H9 (cell line): ENCODE data around the gene PGA4. TPM values are rescaled to one million over a fixed set of nuclear protein-coding genes. Genes with fewer than 3 reads are reported as not detected.
"Not testable (repeated sequence)": the region's sequence is repeated elsewhere in the genome, so short reads cannot be mapped to it uniquely, and the experiment has no call there.

ENCODE experiments used
- DNase-seq: peaks from one replicate; pipeline ENCODE4 v3.0.0-alpha.2; 2017
- H2AFZ ChIP-seq: one replicate; pipeline ENCODE4 v1.6.1; 2013; ENCODE audit warnings: mild to moderate bottlenecking, low read length, control low read depth, moderate library complexity
- H2AK5ac ChIP-seq: 2 replicates; pipeline ENCODE4 v1.6.1; 2013; ENCODE audit warnings: low read length, control low read depth, mixed read lengths; ENCODE audit not compliant: insufficient read length
- H2BK120ac ChIP-seq: one replicate; pipeline ENCODE4 v1.6.1; 2013; ENCODE audit warnings: low read depth, mild to moderate bottlenecking, low read length, control low read depth, inconsistent platforms; ENCODE audit not compliant: poor library complexity, severe bottlenecking
- H2BK12ac ChIP-seq: 2 replicates; pipeline ENCODE4 v1.6.1; 2013; ENCODE audit warnings: low read length, control low read depth, mixed read lengths, low read depth; ENCODE audit not compliant: insufficient read length
- H2BK15ac ChIP-seq: 2 replicates; pipeline ENCODE4 v1.6.1; 2013; ENCODE audit warnings: low read depth, low read length, control low read depth
- H2BK20ac ChIP-seq: one replicate; pipeline ENCODE4 v1.6.1; 2013; ENCODE audit warnings: low read depth, mild to moderate bottlenecking, low read length, control low read depth, inconsistent platforms; ENCODE audit not compliant: poor library complexity, severe bottlenecking
- H2BK5ac ChIP-seq: 2 replicates; pipeline ENCODE4 v1.6.1; 2013; ENCODE audit warnings: low read length, control low read depth, mixed read lengths; ENCODE audit not compliant: insufficient read length
- H3K14ac ChIP-seq: 2 replicates; pipeline ENCODE4 v1.6.1; 2013; ENCODE audit warnings: low read length, control low read depth; ENCODE audit not compliant: insufficient read depth
- H3K18ac ChIP-seq: 2 replicates; pipeline ENCODE4 v1.6.1; 2013; ENCODE audit warnings: low read depth, mild to moderate bottlenecking, mixed read lengths, low read length, control low read depth; ENCODE audit not compliant: insufficient read length
- H3K23ac ChIP-seq: 2 replicates; pipeline ENCODE4 v1.6.1; 2013; ENCODE audit warnings: low read length, control low read depth, mixed read lengths, low read depth; ENCODE audit not compliant: insufficient read length
- H3K23me2 ChIP-seq: 2 replicates; pipeline ENCODE4 v1.6.1; 2013; ENCODE audit warnings: low read depth, mild to moderate bottlenecking, mixed read lengths, low read length, control low read depth; ENCODE audit not compliant: insufficient read length, poor library complexity, severe bottlenecking
- H3K27ac ChIP-seq: 2 replicates; pipeline ENCODE4 v1.5.1; 2013; ENCODE audit warnings: low read length, control low read depth, mixed read lengths, low read depth; ENCODE audit not compliant: insufficient read length
- H3K27me3 ChIP-seq: 2 replicates; pipeline ENCODE4 v1.6.1; 2013; ENCODE audit warnings: low read length, control low read depth, inconsistent platforms; ENCODE audit not compliant: insufficient read depth
- H3K4ac ChIP-seq: 2 replicates; pipeline ENCODE4 v1.6.1; 2013; ENCODE audit warnings: low read depth, mild to moderate bottlenecking, control low read depth, inconsistent platforms, low read length, moderate library complexity
- H3K4me1 ChIP-seq: 2 replicates; pipeline ENCODE4 v1.6.1; 2013; ENCODE audit warnings: low read length, control low read depth, inconsistent platforms; ENCODE audit not compliant: insufficient read depth
- H3K4me2 ChIP-seq: 2 replicates; pipeline ENCODE4 v1.6.1; 2013; ENCODE audit warnings: low read length, control low read depth, mixed read lengths; ENCODE audit not compliant: insufficient read length, insufficient read depth
- H3K56ac ChIP-seq: 2 replicates; pipeline ENCODE4 v1.6.1; 2013; ENCODE audit warnings: low read depth, mild to moderate bottlenecking, mixed read lengths, low read length, control low read depth; ENCODE audit not compliant: insufficient read length
- H3K79me1 ChIP-seq: 2 replicates; pipeline ENCODE4 v1.6.1; 2013; ENCODE audit warnings: low read depth, mild to moderate bottlenecking, moderate library complexity, low read length, control low read depth, inconsistent platforms; ENCODE audit not compliant: insufficient read depth, poor library complexity, severe bottlenecking
- H3K79me2 ChIP-seq: 2 replicates; pipeline ENCODE4 v1.6.1; 2013; ENCODE audit warnings: low read length, control low read depth, inconsistent platforms; ENCODE audit not compliant: insufficient read depth
- H3K9ac ChIP-seq: 2 replicates; pipeline ENCODE4 v1.6.1; 2013; ENCODE audit warnings: low read length, control low read depth, mixed read lengths; ENCODE audit not compliant: insufficient read length; ENCODE audit errors: extremely low read depth
- H3K9me3 ChIP-seq: one replicate; pipeline ENCODE4 v1.6.1; 2013; ENCODE audit warnings: low read depth, low read length, inconsistent platforms; ENCODE audit not compliant: control insufficient read depth
- H3T11ph ChIP-seq: one replicate; pipeline ENCODE4 v1.6.1; 2013; ENCODE audit warnings: mild to moderate bottlenecking, low read length, control low read depth, inconsistent platforms
- H4K20me1 ChIP-seq: one replicate; pipeline ENCODE4 v1.6.1; 2013; ENCODE audit not compliant: control insufficient read depth, insufficient read length, insufficient read depth
- H4K5ac ChIP-seq: 2 replicates; pipeline ENCODE4 v1.6.1; 2013; ENCODE audit warnings: low read depth, mild to moderate bottlenecking, mixed read lengths, low read length, control low read depth; ENCODE audit not compliant: insufficient read length
- H4K8ac ChIP-seq: replicated peaks from 2 replicates; pipeline ENCODE4 v1.6.1; 2013; ENCODE audit warnings: low read length, control low read depth, mixed read lengths, low read depth; ENCODE audit not compliant: insufficient read length
- H4K91ac ChIP-seq: 2 replicates; pipeline ENCODE4 v1.6.1; 2013; ENCODE audit warnings: low read depth, mild to moderate bottlenecking, moderate library complexity, mixed read lengths, low read length, control low read depth; ENCODE audit not compliant: insufficient read length
- H3K27ac Mint-ChIP-seq, 3 experiments: 2 replicates in 2 of 3; 3 replicates in 1 of 3; pipeline ENCODE4 v1.8.0; 2020 to 2021; ENCODE audit warnings: mixed read lengths in 3 of 3, mild to moderate bottlenecking in 1 of 3, moderate library complexity in 1 of 3
- H3K27me3 Mint-ChIP-seq: 2 replicates; pipeline ENCODE4 v1.8.0; 2021; ENCODE audit warnings: low read depth, mild to moderate bottlenecking, moderate library complexity, mixed read lengths
- H3K36me3 Mint-ChIP-seq, 3 experiments: 2 replicates in 2 of 3; 3 replicates in 1 of 3; pipeline ENCODE4 v1.8.0; 2020 to 2021; ENCODE audit warnings: low read depth in 3 of 3, mixed read lengths in 3 of 3; ENCODE audit not compliant: insufficient read depth in 1 of 3
- H3K4me1 Mint-ChIP-seq, 2 experiments: 2 replicates each; pipeline ENCODE4 v1.8.0; 2020; ENCODE audit warnings: mixed read lengths in 2 of 2
- H3K4me3 Mint-ChIP-seq, 2 experiments: 2 replicates in 1 of 2; 3 replicates in 1 of 2; pipeline ENCODE4 v1.8.0; 2020 to 2021; ENCODE audit warnings: mild to moderate bottlenecking in 2 of 2, mixed read lengths in 2 of 2, moderate library complexity in 1 of 2
- H3K9me3 Mint-ChIP-seq, 2 experiments: 2 replicates in 1 of 2; 3 replicates in 1 of 2; pipeline ENCODE4 v1.8.0; 2020; ENCODE audit warnings: mild to moderate bottlenecking in 2 of 2, mixed read lengths in 2 of 2, moderate library complexity in 1 of 2
- WGBS: extraction: QIAGEN DNeasy Blood & Tissue Kit; methylation state at CpG from one replicate; pipeline ENCODE4 v1.1.7; 2013; ENCODE audit warnings: missing lambda C conversion rate, low lambda C conversion rate, mixed read lengths; ENCODE audit not compliant: insufficient read length; ENCODE audit errors: extremely low coverage; 5-methylcytosine and 5-hydroxymethylcytosine counted together
- total RNA-seq: library from RNA; stranded (reverse); gene quantifications from 2 replicates; pipeline ENCODE4 v1.2.1, GENCODE V29; 2021

PGA4 gene
- total RNA-seq, 1 experiment from 2014 or later: not detected

DNA sequence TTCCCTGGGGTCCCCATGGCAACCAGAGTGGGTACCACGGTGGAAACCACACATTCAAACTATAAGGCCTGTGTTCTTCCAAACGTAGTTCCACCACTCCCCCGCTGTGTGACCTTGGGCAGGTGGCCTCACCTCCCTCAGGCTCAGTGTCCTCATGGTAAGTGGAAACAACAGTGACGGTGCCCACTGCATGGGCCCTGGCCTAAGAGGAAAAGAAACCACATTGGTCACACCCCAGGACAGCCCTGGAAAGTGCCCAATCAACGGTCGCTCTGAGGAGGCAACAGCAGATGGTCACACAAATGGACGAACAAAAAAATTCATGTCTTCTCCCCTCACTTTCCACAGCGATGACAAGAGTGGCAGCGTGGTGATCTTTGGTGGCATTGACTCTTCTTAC lies 25.9 kb downstream of the PGA4 start:
- H4K20me1 ChIP-seq, H2BK12ac ChIP-seq, H3K9me3 ChIP-seq, H3K27me3 ChIP-seq, H4K8ac ChIP-seq, H3K9me3 Mint-ChIP-seq, H3K4me3 Mint-ChIP-seq, H2BK120ac ChIP-seq, H2BK15ac ChIP-seq, H3T11ph ChIP-seq, DNase-seq, H3K4ac ChIP-seq, H3K23ac ChIP-seq, H3K18ac ChIP-seq, H3K9ac ChIP-seq, H3K56ac ChIP-seq, H3K79me2 ChIP-seq, H2AK5ac ChIP-seq, H2AFZ ChIP-seq, H2BK20ac ChIP-seq, H3K27ac Mint-ChIP-seq, H3K79me1 ChIP-seq, H3K27me3 Mint-ChIP-seq, H3K14ac ChIP-seq, H3K4me1 Mint-ChIP-seq, H4K5ac ChIP-seq, H4K91ac ChIP-seq, H3K27ac ChIP-seq, H2BK5ac ChIP-seq, H3K23me2 ChIP-seq, H3K36me3 Mint-ChIP-seq, H3K4me2 ChIP-seq, H3K4me1 ChIP-seq: not testable (repeated sequence)
- WGBS: no CpG with 5 or more reads among the region's 9 CpGs

DNA sequence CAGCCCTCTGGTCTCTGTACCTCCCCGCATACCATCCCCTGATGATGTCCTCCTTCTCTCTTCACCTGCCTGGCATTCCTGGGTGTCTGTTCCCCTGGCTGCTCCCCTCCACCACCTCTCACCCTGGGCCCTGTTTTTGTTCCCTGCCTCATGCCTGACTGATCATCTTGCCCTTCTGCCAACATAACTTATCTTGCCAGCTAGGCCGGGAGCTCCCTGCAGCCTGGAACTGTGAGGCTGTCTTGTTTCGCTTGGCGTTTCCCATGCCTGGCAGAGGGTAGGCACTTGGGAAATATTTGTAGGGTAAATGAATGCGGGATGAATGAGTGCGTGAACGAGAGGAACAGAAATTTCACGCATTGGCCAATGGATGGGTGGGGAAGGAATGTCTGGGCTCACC lies 27.1 kb downstream of the PGA4 start:
- H3T11ph ChIP-seq, H3K36me3 Mint-ChIP-seq, H2BK5ac ChIP-seq, H3K27ac Mint-ChIP-seq, H2BK15ac ChIP-seq, H3K4me1 ChIP-seq, H3K9me3 ChIP-seq, H3K56ac ChIP-seq, DNase-seq, H3K4me3 Mint-ChIP-seq, H3K23ac ChIP-seq, H3K4me2 ChIP-seq, H4K91ac ChIP-seq, H3K9ac ChIP-seq, H2BK120ac ChIP-seq, H3K79me1 ChIP-seq, H4K8ac ChIP-seq, H3K4ac ChIP-seq, H3K9me3 Mint-ChIP-seq, H2AK5ac ChIP-seq, H3K79me2 ChIP-seq, H4K5ac ChIP-seq, H3K27me3 Mint-ChIP-seq, H3K27me3 ChIP-seq, H3K14ac ChIP-seq, H3K23me2 ChIP-seq, H4K20me1 ChIP-seq, H2BK20ac ChIP-seq, H2BK12ac ChIP-seq, H3K4me1 Mint-ChIP-seq, H3K18ac ChIP-seq, H2AFZ ChIP-seq, H3K27ac ChIP-seq: not testable (repeated sequence)
- no CpG with 5 or more reads among the region's 8 CpGs for WGBS
